A673 (cell line): ENCODE measurements around the gene GPER1.

ENCODE experiments used
- EZH2 ChIP-seq: fragments of 200-600 bp; sonication (generic); IDR thresholded peaks from 2 replicates; pipeline ENCODE4 v1.6.1; 2017; ENCODE audit warnings: borderline replicate concordance, low read depth, mild to moderate bottlenecking, mixed read lengths, antibody characterized with exemption, low read length; ENCODE audit not compliant: poor library complexity, severe bottlenecking
- TF ChIP-seq, protein P1 (sequence below): fragments of 300-800, 200-600 bp; sonication (generic); conservative IDR thresholded peaks from 2 replicates; pipeline ENCODE4 v1.5.1; 2017; ENCODE audit warnings: low read depth, mild to moderate bottlenecking, antibody characterized with exemption, low read length, moderate library complexity, mixed read lengths

DNA sequence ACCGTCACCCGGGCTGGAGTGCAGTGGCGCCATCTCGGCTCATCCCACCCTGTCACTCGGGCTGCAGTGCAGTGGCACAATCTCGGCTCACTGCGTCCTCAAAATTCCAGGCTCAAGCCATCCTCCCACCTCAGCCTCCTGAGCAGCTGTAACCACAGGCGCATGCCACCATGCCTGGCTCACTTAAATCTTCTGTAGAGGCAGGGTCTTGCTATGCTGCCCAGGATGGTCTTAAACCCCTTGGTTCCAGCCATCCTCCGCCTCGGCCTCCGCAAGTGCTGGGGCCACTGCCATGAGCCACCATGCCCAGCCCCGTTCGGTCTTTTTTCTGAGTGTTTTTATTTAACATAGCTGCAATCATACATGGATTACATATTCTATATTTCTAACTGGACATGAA, 41.5 kb downstream of the GPER1 start:
- TF ChIP-seq, protein P1, sequence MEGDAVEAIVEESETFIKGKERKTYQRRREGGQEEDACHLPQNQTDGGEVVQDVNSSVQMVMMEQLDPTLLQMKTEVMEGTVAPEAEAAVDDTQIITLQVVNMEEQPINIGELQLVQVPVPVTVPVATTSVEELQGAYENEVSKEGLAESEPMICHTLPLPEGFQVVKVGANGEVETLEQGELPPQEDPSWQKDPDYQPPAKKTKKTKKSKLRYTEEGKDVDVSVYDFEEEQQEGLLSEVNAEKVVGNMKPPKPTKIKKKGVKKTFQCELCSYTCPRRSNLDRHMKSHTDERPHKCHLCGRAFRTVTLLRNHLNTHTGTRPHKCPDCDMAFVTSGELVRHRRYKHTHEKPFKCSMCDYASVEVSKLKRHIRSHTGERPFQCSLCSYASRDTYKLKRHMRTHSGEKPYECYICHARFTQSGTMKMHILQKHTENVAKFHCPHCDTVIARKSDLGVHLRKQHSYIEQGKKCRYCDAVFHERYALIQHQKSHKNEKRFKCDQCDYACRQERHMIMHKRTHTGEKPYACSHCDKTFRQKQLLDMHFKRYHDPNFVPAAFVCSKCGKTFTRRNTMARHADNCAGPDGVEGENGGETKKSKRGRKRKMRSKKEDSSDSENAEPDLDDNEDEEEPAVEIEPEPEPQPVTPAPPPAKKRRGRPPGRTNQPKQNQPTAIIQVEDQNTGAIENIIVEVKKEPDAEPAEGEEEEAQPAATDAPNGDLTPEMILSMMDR: no peak
- TF ChIP-seq EZH2: no peak
